LNCAP (cell line): ENCODE data around the gene PABPN1L.

Experiments used
- TF ChIP-seq, protein P1 (sequence below): fragments of 450-650 bp; IDR thresholded peaks from 2 replicates; pipeline ENCODE4 v1.5.1; 2017; ENCODE audit warnings: mild to moderate bottlenecking

Gene PABPN1L

GRCh38 chr16:88866151-88866920, at the start of gene PABPN1L:
Gene PABPN1L (minus strand): TSS chr16:88866660. CDS start chr16:88866606, 54 bp downstream.
- TF ChIP-seq, protein P1, sequence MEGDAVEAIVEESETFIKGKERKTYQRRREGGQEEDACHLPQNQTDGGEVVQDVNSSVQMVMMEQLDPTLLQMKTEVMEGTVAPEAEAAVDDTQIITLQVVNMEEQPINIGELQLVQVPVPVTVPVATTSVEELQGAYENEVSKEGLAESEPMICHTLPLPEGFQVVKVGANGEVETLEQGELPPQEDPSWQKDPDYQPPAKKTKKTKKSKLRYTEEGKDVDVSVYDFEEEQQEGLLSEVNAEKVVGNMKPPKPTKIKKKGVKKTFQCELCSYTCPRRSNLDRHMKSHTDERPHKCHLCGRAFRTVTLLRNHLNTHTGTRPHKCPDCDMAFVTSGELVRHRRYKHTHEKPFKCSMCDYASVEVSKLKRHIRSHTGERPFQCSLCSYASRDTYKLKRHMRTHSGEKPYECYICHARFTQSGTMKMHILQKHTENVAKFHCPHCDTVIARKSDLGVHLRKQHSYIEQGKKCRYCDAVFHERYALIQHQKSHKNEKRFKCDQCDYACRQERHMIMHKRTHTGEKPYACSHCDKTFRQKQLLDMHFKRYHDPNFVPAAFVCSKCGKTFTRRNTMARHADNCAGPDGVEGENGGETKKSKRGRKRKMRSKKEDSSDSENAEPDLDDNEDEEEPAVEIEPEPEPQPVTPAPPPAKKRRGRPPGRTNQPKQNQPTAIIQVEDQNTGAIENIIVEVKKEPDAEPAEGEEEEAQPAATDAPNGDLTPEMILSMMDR = no peak

DNA sequence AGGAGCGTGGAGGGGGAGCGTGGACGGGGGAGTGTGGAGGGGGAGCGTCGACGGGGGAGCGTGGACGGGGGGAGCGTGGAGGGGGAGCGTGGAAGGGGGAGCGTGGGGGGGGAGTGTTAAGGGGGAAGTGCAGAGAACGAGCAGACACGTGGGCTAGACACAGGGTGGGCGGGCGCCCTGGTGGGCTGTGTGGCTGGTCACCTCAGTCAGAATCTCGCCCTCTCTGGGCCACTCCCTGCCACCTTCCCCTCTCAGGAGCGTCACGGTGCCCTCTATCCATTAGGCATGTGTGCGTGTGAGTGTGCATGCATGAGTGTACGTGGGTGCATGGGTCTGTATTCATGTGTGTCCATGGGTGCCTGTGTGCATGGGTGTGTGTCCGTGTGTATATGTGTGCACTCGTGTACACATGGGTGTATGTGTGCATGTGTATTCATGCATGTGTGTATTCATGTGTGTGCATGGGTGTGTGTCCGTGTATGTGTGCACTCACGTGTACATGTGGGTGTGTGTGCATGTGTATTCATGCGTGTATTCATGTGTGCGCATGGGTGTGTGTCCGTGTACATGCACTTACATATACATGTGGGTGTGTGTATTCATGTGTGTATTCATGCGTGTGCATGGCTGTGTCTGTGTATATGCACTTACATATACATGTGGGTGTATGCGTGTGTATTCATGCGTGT, 49.3 kb upstream of the PABPN1L start:
- TF ChIP-seq, protein P1 = no peak

- TF ChIP-seq, protein P1 = no peak
Measured at GRCh38 chr16:88914750-88915368, 48.4 kb upstream of the PABPN1L start.

DNA sequence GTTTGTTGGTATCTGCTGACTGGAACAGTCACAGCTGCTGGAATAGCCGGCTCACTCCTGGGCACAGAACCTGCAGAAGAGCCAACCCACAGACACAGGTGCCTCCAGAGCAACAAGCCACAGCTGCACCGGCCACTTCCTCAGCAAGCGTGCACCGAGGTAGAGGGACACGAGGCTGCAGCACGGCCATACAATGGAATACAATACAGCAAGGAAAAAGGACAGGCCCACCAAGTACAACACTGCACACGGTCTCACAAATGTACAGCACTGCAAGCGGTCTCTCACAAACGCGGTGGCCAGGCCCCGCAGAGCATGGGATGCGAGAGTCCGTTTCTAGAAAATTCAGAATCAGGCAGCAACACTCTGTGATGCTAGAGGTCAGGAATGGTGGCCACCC, 47.4 kb upstream of the PABPN1L start:
- TF ChIP-seq, protein P1 = no peak

DNA sequence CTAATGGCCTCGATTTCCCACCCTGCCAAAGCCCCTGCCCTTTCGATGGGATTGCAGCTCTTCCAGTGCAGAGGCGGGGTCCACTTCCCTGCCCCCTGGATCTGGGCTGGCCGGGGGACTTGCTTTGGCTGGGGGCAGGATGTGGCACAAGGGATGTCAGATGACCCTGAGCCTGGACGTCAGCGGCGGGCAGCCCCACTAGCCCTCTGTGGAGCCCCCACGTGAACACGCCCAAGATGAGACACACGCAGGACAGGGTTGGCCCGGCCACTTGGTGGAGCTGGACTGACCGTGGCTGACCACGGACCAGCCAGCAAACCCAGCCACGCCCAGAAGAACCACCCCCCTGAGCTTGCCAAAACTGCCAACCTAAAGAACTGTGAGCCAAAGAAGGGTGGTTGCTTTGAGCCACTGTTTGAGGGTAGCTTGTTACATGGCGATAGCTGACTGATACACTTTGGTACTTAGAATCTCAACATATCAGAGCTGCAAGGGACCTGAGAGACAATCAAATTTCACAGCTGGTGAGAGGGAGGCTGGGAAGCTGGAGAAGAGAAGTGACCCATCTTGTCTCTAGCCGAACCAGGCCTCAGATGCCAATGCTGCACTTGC, 46.6 kb upstream of the PABPN1L start:
- TF ChIP-seq, protein P1 = no peak

GRCh38 chr16:88912556-88912955, 46.1 kb upstream of the PABPN1L start:
- TF ChIP-seq, protein P1 = no peak

- TF ChIP-seq, protein P1 = no peak
Measured at GRCh38 chr16:88911946-88912310, 45.5 kb upstream of the PABPN1L start.
